Inferior parietal cortex (tissue), 1 donor: ENCODE results near the gene TMEM209.
A peak's percentile ranks its signal among the peaks of the same experiment; 100 is the strongest.
"Not testable (repeated sequence)": the region's sequence is repeated elsewhere in the genome, so short reads cannot be mapped to it uniquely, and the experiment has no call there.

Source experiments
- DNase-seq: peaks from one replicate; pipeline ENCODE4 v3.0.0-alpha.2; 2016; ENCODE audit errors: extremely low spot score

Gene TMEM209

GRCh38 chr7:130205084-130205947 lies at the start of gene TMEM209:
TSS of gene TMEM209 (minus strand) at chr7:130205406. CDS start at chr7:130205375, 31 bp downstream.
- DNase-seq: peak; percentile 99

GRCh38 chr7:130254555-130254954 lies 49.3 kb upstream of the TMEM209 start:
- DNase-seq: no peak

GRCh38 chr7:130249626-130250025 lies 44.4 kb upstream of the TMEM209 start:
- DNase-seq: not testable (repeated sequence)

DNA sequence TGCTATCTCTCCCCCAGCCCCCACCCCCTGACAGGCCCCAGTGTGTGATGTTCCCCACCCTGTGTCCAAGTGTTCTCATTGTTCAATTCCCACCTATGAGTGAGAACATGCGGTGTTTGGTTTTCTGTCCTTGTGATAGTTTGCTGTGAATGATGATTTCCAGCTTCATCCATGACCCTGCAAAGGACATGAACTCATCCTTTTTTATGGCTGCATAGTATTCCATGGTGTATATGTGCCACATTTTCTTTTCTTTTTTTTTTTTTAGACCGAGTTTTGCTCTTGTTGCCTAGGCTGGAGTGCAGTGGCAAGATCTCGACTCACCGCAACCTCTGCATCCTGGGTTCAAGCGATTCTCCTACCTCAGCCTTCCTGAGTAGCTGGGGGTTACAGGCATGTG lies 43.6 kb upstream of the TMEM209 start:
- not testable (repeated sequence) for DNase-seq

GRCh38 chr7:130246491-130246890 lies 41.3 kb upstream of the TMEM209 start:
- not testable (repeated sequence) for DNase-seq

- not testable (repeated sequence) for DNase-seq
Observed at GRCh38 chr7:130243486-130243885, 38.3 kb upstream of the TMEM209 start.

- no peak for DNase-seq
Observed at GRCh38 chr7:130242198-130243014, 37.2 kb upstream of the TMEM209 start.

DNA sequence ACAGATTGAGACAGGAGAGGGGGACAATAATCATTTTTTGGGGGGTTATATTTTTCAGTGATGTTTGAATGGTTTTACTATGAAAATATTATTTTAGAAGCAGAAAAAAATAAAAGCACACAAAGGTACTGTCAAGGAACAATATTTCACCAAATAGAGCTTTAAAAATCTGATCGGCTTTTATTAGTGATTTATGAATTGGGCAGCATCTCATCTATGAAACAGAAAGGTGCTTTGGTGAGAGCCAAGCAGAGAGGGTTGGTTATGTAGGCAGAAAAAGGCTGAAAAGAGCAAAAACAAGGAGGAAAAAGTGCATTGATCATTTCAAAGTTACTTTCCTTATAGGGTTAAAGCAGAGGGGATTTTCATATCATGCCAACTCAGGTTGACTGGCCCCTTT lies 35.0 kb upstream of the TMEM209 start:
- no peak for DNase-seq

GRCh38 chr7:130236361-130236760 lies 31.2 kb upstream of the TMEM209 start:
- DNase-seq: not testable (repeated sequence)

DNA sequence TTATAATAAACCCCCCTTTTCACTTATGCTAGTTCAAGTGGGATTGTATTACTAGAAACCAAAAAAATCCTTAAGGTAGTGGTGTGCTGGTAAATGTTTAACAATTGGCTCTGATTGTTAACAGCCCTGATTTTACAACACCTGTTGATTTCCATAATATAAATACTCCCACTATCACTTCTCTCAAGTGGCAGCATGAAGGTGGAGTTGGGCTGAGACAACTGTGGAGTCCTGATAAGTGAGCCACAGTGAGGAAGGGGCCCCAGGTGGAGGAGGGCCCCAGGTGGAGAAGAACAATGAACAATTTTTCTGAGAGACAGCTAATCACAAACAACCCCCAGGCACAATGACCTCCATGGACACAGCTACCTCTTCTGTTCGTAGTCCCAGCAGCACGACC lies 28.9 kb upstream of the TMEM209 start:
- DNase-seq: no peak

GRCh38 chr7:130232209-130232608 lies 27.0 kb upstream of the TMEM209 start:
- DNase-seq: no peak

DNA sequence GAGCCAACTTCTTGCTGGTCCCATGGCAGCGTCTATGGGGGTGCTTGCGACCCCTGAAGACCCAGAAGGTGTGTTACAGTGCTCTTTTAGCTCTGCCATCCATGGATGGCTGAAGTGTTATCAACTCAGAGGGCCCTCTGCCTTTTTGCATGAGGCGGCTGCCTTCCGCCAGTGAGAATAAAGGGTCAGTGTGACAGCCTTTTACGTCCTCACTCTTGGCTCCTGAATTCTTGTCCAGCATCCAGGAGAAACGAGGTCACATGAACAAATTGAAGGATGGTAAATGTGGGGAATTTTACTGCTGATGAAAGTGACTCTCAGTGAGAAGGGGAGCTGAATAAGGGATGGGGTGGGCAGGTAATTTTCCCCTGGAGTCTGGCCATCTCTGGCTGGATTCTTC lies 26.6 kb upstream of the TMEM209 start:
- DNase-seq: no peak

GRCh38 chr7:130229981-130230380 lies 24.8 kb upstream of the TMEM209 start:
- DNase-seq: not testable (repeated sequence)

DNA sequence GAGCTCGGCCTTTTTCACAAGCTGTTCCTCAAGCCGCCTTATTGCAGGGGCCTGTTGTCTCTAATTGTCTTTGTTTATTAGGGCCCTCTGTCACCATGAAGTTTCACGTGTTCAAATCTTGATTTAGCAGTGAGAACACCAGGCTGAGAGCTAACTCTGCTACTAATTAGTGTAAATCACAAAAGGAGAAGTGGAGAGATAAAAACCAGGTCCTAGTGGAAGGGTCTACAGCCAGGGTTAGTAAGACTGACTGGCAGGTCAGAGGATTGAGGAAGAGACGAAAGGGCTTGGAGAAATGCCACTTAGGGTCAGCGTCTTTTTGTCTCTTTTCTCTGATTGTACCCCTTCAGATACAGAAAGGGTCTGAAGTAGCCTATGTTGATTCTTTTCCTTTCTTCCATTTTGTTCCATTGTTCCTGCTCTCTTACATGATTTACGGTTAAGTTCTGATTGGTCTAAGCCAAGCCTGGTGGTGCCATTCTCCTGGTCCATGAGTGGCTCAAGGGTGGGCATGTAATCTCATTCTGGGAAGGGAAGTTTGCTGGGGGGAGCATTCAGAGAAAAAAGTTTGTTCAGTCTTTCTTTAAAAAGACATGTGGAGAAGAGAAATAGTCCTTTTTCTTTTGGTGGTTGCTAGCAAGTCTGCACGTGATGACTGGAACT lies 23.8 kb upstream of the TMEM209 start:
- no peak for DNase-seq

- DNase-seq: peak; percentile 64
Observed at GRCh38 chr7:130227883-130228575, 22.8 kb upstream of the TMEM209 start.

DNA sequence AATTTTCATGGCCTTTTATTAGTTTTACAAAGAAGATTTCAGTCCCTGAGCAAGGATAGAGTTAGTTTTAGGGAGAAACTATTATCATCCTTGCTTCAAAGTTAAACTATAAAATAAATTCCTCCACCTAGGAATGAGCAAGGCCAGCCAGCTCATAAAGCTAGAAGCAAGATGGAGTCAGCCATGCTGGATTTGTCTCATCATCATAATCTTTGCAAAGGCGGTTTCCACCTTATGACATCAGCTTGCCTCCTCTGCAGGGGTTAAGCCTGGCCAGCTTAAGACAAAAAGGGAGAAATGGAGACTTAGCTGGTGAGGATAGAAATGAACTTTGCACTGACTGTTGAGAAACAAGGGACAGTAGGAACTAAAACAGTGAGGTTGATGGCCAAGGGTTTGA lies 21.1 kb upstream of the TMEM209 start:
- DNase-seq: no peak

GRCh38 chr7:130224923-130225322 lies 19.7 kb upstream of the TMEM209 start:
- not testable (repeated sequence) for DNase-seq

DNA sequence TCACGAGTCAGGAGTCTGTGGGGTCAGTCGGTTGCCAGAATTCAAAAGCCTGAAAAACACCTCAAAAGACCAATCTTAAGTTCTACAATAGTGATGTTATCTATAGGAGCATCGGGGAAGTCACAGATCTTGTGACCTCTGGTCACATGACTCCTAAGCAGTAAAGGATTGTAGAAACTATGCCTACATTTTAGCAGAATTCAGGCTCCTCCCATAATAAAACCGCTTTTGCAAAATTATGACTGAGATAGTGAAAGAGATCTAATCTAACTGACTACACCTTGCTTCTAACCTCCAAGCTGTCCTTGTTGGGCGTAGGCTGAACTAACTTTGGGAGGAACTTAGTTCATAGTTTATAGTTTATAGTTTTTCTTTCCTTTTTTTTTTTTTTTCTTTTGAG lies 19.0 kb upstream of the TMEM209 start:
- DNase-seq: no peak

- DNase-seq: no peak
Observed at GRCh38 chr7:130223646-130224045, 18.4 kb upstream of the TMEM209 start.

GRCh38 chr7:130221746-130222145 lies 16.5 kb upstream of the TMEM209 start:
- no peak for DNase-seq

DNA sequence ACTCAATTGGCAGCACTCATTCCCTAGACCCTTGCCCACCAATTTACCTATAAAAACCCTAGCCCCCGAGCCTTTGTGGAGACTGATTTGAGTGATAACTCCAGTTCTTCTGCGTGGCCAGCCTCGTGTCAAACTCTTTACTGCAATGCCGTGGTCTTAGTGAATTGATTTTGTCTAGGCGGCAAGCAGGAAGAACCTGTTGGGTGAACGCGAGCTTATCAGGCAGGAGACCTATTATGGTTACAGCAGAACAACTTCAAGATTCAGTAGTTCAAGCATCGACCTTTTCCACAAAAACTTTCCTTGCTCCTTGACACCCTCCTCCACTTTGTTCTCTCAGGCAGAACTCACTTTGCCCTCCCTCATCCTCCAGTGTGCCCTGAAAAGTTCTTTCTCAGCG lies 14.7 kb upstream of the TMEM209 start:
- DNase-seq: no peak
